Medulla oblongata (tissue), 1 donor: Measurements from ENCODE around the gene DVL2.
"Not testable (repeated sequence)": the region's sequence is repeated elsewhere in the genome, so short reads cannot be mapped to it uniquely, and the experiment has no call there.

Source experiments
- DNase-seq: peaks from one replicate; pipeline ENCODE4 v3.0.0-alpha.2; 2015; ENCODE audit errors: extremely low spot score

DVL2 gene

DNA sequence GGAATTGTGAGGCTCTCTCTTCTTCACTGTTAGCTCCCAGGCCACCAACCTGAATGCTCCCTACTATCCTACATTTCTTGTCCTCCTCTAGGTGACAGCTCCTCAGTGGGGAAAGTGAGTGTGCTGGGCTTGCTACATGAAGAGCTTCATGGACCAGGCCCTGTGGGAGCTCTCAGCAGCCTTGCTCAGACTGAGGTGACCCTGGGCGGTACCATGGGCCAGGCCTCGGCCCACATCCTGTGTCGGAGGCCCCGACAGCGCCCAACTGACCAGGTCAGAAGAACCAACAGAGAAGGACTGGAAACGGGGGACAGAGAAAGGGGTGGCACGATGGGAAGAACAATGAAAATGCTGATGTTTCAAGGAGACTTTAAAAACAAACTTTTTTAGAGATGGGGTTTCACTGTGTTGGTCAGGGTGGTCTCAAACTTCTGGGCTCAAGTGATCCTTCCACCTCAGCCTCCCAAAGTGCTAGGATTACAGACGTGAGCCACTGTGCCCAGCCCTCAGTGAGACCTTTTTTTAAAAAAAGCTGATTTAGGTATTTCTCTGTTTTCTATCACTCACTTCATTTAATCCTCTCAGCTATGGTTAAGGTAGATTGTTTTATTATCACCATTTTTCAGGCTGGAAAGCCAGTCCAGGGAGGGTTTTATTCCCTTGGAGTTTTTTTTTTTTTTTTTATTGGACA is 22.6 kb upstream of the DVL2 start:
- DNase-seq, result no peak

DNA sequence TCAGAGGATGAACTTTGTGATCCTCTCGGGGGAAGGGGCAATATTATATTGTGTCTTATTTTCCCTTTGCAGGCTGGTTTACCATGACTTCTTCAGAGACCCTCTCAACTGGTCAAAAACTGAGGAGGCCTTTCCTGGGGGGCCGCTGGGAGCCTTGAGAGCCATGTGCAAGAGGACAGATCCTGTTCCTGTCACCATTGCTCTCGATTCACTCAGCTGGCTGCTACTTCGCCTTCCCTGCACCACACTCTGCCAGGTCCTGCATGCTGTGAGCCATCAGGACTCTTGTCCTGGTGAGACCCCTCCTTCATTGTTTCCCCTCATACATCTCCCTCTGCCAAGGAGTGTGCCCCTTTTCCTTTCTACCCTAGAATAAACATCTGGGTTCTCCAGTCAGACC is 20.2 kb upstream of the DVL2 start:
- DNase-seq, result no peak

DNA sequence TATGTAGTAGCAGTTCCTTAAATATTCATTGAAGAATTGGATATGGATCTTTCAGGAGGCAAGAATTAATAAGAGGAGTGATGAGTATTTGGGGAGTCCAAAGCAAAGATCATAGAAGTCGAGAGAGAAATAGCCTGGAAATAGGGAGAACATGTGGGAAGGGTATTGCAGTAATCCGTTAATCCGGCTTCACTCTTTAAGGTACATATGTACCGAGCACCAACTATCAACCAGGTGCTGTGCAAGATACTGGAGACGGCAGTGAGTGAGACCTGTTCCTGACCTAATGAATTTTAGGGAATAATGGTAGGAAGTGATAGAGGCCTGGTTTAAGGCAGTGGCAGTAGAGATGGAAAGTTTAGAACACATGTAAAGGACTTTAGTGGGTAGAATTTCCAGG is 18.8 kb upstream of the DVL2 start:
- DNase-seq, result no peak

DNA sequence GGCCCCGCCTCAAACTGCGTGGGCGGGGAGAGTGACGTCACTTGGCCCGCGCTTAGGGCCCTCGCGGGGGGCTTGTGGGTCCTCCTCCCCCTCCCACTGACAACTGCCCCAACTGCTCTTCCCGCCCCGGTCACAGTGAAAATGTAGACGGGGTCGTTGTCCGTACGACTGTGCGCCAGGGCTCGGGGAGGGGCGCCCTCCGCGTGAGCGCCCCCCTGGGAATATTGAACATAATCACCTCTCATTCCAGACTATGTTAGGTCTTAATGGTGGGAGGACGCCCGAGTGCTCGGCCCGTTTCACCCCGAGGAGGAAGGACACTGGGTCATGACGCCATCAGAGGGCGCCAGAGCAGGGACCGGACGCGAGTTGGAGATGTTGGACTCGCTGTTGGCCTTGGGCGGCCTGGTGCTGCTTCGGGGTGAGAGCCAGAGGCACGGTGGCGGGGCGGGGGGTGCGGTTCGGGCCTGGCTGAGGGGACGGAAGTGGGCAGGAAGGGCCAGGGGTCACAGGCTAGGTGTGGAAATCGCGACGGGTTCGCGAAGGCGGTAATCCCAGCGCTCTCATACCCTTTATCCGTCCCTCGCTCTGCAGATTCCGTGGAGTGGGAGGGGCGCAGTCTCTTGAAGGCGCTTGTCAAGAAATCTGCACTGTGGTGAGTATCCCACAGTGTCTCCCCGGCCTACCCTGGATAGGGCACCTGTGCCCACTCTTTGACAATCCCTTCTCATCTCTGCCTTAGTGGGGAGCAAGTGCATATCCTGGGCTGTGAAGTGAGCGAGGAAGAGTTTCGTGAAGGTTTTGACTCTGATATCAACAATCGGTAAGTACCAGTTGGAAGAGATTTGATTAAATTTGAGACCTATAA is 18.1 kb upstream of the DVL2 start, which contains the start of gene ELP5:
ELP5 (plus strand) TSS at position 40 of the 868 bp plus-strand sequence; CDS start at position 376, 336 bp downstream.
- DNase-seq, result peak; percentile 95

DNA sequence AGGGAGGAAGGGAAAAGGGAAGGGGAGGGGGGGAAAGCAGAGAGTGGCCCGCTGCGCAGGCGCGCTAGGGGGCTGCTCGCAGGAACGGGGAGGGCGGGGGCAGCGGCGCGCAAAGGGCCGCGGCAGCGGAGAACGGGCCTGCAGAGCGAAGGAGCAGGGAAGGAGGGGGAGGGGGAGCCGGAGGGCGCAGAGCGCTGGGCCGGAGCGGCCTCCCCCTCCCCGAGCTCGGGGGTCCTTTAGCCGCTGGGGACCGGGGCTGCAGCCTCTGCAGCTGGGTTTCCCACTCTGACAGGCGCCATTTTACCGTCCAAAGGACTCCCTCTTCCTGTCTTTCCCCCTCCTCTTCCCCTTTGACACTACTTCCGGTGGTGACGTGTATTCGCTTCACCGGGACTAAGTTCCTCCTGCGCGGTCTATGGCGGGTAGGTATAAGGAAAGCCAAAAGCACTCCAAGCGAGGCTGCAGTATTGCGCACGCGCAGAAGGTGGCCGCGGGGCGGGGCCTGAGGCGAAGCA is 17.4 kb upstream of the DVL2 start, which contains the start of gene CTDNEP1:
CTDNEP1 (minus strand) TSS at position 74 of the 515 bp plus-strand sequence. CDS start 438 bp downstream, outside the sequence.
- DNase-seq, result peak; percentile 100

DNA sequence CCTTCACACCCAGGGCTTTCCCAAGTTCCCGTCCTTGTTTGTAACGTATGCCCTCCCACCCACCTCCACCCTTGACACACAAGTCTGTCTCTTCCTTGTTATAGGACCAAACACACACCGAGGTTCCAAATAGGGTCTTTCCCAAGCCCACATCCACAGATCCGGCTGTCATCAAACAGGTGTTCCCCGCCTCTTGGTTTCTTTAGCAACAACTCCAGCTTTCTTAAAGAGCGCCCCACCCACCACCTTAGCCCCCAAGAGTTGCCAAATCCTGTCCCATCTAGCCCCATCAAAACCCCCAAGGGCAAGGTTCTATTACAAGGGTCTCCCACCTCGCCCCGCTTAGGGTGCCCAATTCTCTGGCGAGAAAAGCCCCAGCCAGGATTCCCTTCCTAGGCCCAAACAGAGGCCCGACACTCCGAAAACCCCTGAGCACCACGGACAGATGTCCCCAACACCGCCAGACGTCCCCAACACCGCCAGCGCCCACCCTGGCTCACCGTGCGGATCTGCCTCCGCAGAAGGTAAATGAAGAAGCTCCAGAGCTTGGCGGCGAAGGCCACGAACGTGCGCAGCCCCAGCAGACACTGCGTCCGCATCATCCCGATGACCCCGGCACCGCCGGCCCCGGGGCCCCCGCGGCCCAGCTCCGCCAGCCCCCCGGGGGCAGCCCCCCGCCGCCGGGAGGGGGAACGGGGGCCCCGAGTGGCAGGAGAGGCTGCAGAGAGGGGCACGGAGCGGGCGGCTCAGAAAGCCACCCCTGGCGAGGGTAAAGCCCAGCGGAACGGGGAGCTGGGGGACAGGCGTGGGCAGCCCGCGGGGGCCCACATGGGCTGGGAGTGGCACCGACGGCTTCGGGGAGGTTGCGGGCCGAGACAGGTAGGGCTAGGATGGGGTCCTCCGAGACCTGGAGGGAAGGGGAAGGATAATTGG is 16.6 kb upstream of the DVL2 start:
- no peak for DNase-seq

DNA sequence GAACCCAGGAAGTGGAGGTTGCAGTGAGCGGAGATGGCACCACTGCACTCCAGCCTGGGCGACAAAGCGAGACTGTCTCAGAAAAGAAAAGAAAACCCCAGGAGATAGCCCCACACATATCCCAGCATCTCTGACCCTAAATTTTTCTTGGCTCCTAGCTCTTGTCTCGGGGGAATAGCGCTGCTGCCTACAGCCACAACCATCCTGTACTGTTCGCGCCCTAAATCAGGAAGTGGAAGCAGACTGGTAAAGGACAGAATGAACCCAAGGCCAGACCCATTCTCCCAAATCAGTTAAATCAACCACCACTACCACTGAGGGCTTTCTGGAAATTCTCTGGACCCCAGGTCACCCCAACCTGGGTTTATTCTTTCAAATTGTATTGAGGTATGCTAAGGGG is 15.5 kb upstream of the DVL2 start:
- DNase-seq, result no peak

DNA sequence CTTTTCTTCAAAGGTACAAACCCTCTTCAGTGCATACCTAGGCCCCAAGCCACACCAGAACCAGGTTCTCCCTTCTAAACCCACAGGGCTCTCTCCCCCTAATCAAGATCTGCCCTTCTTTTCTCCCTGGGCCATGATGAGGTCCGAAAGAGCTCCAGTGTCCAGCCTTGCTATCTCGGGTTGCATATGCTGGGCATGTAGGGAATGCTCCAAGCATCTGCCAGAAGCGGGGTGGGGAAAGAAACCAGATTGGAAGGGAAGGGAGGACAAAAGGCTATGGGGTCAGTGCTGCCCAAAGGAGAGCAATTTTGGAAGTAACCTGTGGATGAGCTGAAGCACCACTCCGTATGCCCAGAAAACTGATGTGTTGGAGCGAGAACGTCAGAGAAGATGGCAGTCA is 14.9 kb upstream of the DVL2 start:
- DNase-seq, result no peak

DNA sequence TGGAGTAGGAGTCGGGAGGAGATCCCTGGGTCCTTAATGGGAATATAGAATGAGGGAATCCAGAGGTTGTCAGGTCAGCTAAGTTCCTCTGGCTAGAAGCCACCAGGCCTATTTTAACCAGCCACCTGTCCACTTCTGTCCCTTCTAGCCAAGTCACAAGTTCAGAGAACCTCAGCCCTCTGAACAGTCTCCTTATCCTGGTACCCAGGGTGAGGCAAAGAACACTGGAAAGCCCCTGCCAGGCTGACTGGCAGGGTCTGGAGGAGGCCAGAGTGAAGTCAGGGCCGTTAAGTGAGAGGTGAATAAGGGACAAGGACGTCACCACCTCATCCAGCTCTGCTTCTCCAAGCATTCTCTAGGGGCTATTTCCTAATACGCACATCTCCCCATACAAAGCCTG is 14.5 kb upstream of the DVL2 start:
- DNase-seq, result no peak

DNA sequence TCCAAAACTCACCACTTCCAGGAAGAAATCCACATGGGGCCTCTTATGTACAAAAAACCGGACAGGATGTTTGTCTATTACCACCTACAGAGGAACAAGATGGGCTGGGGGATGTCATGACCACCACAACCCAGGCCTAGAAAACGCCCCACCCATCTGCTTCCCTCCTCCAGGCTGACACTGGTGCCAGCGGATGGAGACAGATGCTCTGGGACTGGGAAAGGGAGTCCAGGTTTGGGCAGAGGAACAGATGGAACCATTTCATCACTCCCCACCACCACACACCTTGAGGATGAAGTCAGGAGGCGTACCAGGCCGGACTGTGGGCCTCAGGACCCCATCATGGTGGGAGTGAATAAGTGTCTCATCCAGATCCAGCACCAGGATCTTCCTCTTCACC is 12.5 kb upstream of the DVL2 start:
- DNase-seq, result no peak

DNA sequence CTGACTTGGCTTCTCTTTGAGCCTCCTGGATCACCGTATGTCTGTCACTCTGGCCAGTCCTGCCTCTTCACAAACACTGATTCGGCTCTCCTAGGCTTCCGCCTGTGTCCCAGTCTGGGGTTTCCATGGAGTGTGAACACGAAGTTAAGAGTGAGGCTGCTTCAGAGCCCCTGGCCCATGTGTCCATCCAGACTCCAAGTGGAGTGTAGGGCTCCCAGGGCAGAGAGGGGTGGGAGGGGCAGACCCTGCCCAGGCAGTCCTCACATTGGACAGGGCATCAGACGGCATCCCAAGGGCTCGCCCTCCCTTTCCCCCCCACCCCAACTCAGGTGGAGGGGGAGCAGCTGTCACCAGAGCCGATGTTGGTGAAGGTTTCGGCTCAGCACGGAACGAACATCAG is 9.5 kb upstream of the DVL2 start:
- DNase-seq, result not testable (repeated sequence)

DNA sequence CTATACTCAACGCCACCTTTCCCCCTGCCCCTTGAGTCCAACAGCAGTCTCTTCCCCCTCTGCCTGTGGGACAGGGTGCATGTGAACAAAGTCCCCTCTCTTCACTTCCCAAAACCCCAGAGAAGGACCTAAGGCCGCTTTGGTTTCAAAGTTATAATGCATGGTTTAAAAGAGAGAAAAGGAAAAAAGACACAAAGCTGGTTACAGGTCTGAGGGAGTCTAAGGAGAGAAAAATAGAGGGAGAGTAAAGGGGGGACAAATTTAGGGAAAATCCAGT is 9.1 kb upstream of the DVL2 start:
- DNase-seq, result no peak

DNA sequence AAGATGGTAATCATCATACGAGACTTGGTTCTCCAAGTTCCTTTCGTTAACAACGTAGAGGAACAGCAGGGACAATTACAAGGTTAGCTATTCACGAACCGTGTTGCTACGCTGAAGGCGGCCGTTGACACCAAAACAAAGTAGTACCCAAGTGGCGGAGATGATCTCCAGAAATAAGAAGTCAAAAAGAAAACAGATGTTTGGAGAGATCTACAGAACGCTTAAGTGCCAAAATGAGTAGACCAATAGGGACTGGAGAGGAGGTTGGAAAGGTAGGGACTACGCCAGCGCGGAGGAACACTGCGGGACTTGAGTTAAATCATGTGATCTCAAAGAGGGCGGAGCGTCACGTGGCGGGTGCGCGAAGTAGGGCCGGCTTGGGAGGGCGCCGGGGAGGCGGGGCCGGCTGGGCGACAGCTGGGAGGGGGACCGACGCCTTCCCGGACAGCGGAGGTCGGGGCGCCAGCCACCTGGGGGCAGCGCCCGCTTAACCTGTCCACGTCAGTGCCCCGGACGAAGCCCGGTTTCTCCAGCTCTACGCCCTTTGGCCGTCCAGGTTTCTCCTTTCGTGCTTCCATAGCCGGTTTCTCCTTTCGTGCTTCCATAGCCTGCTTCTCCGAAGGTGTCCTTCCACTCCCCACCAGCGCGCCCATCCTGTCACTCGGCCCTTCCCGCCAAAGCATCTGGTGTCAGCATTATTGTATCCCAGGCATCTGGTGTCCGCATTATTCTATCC is 8.6 kb upstream of the DVL2 start:
- DNase-seq, result peak; percentile 95

DNA sequence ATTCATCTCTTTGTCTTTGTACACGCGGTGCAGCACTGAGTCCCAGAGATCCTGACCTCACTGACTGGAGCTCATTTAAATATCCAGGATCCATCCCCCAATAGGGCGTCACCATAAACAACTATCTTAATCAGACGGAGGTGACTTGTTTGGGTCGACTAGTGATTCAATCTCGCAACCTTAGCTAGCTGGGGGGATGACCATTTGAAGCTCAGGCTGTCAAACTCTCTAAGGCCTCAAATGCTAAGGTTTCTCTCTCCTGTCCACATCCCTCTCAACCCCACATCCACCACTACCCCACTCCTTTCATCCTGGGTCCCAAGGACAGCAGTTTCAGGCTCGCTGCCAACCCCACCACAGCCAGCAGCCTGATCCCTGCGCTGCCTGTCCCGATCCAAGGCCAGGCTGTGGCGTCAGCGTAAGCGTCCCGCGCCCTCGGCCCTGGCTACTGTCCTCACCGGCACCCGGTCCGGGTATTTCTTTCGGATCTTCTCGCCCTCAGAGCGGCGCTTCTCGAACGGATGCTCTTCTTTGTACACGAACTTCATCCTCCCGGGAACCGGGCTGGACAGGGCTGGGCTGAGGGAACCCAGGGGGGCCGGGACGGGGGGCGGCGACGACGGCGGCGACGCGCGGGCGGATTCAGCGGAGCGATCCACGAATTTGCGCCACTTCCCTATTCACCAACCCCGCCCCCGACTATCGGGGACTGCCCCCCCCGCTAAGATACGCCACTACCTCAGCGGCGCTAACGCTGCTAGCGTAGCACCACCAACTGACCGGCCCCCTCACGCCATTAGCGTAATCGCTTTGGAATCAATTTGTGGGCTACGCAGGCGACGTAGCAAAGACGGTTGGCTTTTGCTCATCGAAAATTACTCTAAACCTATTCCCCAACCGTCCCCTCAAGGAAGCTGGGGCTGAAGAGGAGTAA is 7.7 kb upstream of the DVL2 start, which contains the start of gene GABARAP:
GABARAP (minus strand) TSS at position 667 of the 934 bp plus-strand sequence; CDS start at position 548, 119 bp downstream.
- DNase-seq, result peak; percentile 96

DNA sequence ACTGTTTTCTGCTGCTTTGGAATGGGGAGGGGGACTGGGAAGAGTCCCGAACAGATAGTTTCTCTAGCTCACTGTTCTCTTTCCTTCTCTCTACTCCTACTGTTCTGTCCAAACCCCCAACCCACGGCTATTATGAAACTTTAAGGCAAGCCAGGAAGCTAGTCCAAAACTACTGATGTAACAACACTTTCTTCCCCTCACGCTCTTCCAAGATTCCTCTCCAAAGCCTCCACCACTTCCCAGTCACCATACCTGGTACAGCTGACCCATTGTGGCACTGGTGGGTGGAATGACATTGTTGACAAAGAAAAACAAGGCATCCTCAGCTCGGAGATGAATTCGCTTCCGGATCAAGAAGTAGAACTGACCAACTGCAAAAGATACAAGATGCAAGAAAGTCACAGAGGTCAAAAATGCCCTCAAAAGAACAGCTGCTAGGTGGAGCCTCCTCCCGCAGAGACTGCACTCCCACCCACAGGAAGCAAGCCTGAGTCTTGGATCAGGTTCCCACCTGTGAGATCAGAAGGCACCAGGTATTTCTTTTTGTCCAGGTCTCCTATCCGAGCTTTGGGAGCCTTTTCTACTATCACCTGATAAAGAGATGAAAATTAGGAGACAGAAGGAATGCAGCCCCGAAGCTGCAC is 6.9 kb upstream of the DVL2 start:
- no peak for DNase-seq

DNA sequence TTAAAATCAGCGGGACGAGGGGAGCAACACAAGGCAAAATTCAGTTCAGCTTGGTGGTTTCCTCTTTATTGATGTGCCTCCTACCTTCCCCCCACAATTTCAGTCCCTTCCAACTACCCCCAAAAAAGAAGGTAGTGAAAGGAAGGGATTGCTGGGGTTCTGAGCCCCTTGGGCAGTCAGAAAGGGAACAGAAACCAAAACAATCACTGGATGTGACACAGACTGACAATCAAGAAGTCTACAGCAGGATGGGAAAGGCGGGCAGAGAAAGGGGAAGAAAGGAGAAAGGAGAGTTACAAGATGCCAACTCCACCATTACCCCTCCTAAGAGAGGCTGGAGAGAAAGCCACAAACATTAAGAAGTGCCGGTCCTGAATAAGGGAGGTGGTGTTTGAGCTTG is 6.1 kb upstream of the DVL2 start:
- peak; percentile 78 for DNase-seq

DNA sequence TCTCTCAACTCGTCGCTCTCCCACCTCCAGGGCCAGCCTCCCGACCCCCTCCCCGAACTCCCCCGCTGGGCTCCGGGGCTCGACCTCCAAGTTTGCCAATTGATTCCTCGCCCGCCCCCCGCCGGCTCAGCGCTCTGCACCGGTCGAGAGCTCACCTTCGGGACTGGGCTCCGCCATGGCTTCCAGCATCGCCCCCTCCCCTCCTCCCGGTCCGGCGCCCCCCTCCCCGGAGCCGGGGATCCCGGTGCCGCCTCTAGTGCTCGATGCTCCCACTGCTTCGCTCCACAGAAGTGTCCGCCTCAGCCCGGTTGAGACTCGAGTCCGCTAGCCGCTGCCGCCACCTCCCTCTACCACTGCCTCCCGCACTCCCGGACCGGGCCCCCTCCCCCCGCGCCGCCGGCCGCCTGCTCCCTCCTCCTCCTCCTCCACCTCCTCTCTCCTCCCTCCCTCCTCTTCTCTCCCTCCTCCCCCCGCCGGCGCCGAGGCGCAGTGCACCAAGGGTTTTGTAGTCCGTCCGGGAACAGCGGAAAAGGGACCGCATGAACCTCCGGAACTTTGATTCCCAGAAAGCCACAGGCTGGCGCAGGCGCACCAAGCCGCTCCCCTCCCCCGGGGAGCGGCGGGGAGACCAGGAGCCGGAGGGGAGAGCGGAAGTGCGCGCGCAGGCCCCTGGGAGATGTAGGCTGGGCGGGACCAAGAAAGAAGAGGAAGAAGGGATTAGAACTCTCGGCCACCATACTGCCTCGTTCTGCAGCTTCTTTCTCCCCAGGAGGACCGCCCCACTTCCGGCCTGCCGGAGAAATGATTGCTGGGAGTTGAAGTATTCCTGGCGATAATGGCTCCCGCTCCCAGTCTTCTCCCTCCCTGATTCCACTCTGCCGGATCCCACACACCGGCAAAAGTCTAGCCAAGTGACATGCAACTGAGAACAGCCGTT is 5.0 kb upstream of the DVL2 start, which contains the start of gene PHF23:
PHF23 (minus strand) TSS at position 367 of the 937 bp plus-strand sequence; CDS start at position 189, 178 bp downstream.
- peak; percentile 100 for DNase-seq
